GM23338 (cell line): ENCODE data around the gene KCNMA1. TPM values are rescaled to one million over a fixed set of nuclear protein-coding genes. Genes with fewer than 3 reads are reported as not detected.

Source experiments
- ATAC-seq: fragments of 200-7000 bp; cut with Tn5 transposase; 3 replicates; pipeline ENCODE4 v1.9.1; 2020
- DNase-seq: peaks from one replicate; pipeline ENCODE4 v3.0.0-alpha.2; 2015; ENCODE audit warnings: low spot score
- H2AFZ ChIP-seq: fragments of 200-600 bp; sonication (generic); 2 replicates; pipeline ENCODE4 v1.8.0; 2016; ENCODE audit warnings: antibody characterized with exemption, mild to moderate bottlenecking, moderate library complexity
- H3F3A ChIP-seq: fragments of 200-600 bp; sonication (generic); replicated peaks from 2 replicates; pipeline ENCODE4 v1.8.0; 2017; ENCODE audit warnings: antibody characterized with exemption, mixed run types, low read depth
- H3K27ac ChIP-seq: fragments of 200-600 bp; sonication (generic); 2 replicates; pipeline ENCODE4 v1.6.1; 2016; ENCODE audit warnings: low read depth
- H3K27me3 ChIP-seq: fragments of 200-600 bp; sonication (generic); 2 replicates; pipeline ENCODE4 v1.8.0; 2016; ENCODE audit warnings: mild to moderate bottlenecking, mixed run types, moderate library complexity; ENCODE audit not compliant: insufficient read depth
- H3K36me3 ChIP-seq: fragments of 200-600 bp; sonication (generic); 2 replicates; pipeline ENCODE4 v1.8.0; 2016; ENCODE audit warnings: mild to moderate bottlenecking; ENCODE audit not compliant: insufficient read depth
- H3K4me1 ChIP-seq: fragments of 200-600 bp; sonication (generic); 2 replicates; pipeline ENCODE4 v1.8.0; 2016; ENCODE audit warnings: mild to moderate bottlenecking, moderate library complexity; ENCODE audit not compliant: insufficient read depth
- H3K4me2 ChIP-seq: fragments of 200-600 bp; sonication (generic); 2 replicates; pipeline ENCODE4 v1.7.1; 2017; ENCODE audit warnings: mixed run types
- H3K4me3 ChIP-seq: fragments of 200-600 bp; sonication (generic); 2 replicates; pipeline ENCODE4 v1.6.1; 2016; ENCODE audit warnings: mixed run types
- H3K79me2 ChIP-seq: fragments of 200-600 bp; sonication (generic); replicated peaks from 2 replicates; pipeline ENCODE4 v1.8.0; 2017; ENCODE audit warnings: mild to moderate bottlenecking; ENCODE audit not compliant: insufficient read depth
- H3K9me2 ChIP-seq: fragments of 200-600 bp; sonication (generic); 2 replicates; pipeline ENCODE4 v1.8.0; 2017; ENCODE audit not compliant: insufficient read depth
- H4K20me1 ChIP-seq: fragments of 200-600 bp; sonication (generic); replicated peaks from 2 replicates; pipeline ENCODE4 v1.8.0; 2017; ENCODE audit warnings: mild to moderate bottlenecking; ENCODE audit not compliant: insufficient read depth
- H3K27ac Mint-ChIP-seq: 2 replicates; pipeline ENCODE4 v1.8.0; 2020; ENCODE audit warnings: inconsistent platforms, mild to moderate bottlenecking, moderate library complexity, mixed read lengths
- H3K27me3 Mint-ChIP-seq: 3 replicates; pipeline ENCODE4 v1.8.0; 2022; ENCODE audit warnings: low read depth, mild to moderate bottlenecking, moderate library complexity, mixed read lengths, inconsistent platforms; ENCODE audit not compliant: insufficient read depth, poor library complexity
- H3K36me3 Mint-ChIP-seq: 3 replicates; pipeline ENCODE4 v1.8.0; 2021; ENCODE audit warnings: low read depth, mild to moderate bottlenecking, inconsistent platforms, moderate library complexity, mixed read lengths
- H3K4me1 Mint-ChIP-seq: 3 replicates; pipeline ENCODE4 v1.8.0; 2020; ENCODE audit warnings: mild to moderate bottlenecking, inconsistent platforms, mixed read lengths
- H3K4me3 Mint-ChIP-seq: 3 replicates; pipeline ENCODE4 v1.8.0; 2021; ENCODE audit warnings: moderate library complexity, mild to moderate bottlenecking, inconsistent platforms, mixed read lengths
- H3K9me3 Mint-ChIP-seq: 3 replicates; pipeline ENCODE4 v1.8.0; 2020; ENCODE audit warnings: moderate library complexity, mild to moderate bottlenecking, inconsistent platforms, mixed read lengths
- NANOG ChIP-seq: IDR thresholded peaks from 2 replicates; pipeline ENCODE4 v1.6.1; 2016; ENCODE audit warnings: antibody characterized with exemption, borderline replicate concordance
- ZNF114 ChIP-seq: fragments of 250-450 bp; sonication (Bioruptor Pico); IDR thresholded peaks from 2 replicates; pipeline ENCODE4 v1.5.0; 2020; ENCODE audit warnings: mild to moderate bottlenecking, moderate library complexity
- polyA plus RNA-seq: library from polyadenylated mRNA; unstranded; fragments of >200 nt; fragmentation: Nextera tagmentation; extraction: Ambion mirVana; gene quantifications from 2 replicates; pipeline ENCODE4 v1.2.1, GENCODE V29; 2016
- total RNA-seq: library from RNA; depleted of rRNA; stranded (reverse); fragments of >200 nt; shearing (Covaris generic); gene quantifications from 2 replicates; pipeline ENCODE4 v1.2.3, GENCODE V29; 2014
- TF ChIP-seq, protein P1 (sequence below): fragments of 250-450 bp; sonication (Bioruptor Pico); IDR thresholded peaks from 2 replicates; pipeline ENCODE4 v1.5.0; 2020; ENCODE audit warnings: mild to moderate bottlenecking, moderate library complexity
- TF ChIP-seq, protein P2 (sequence below): IDR thresholded peaks from 2 replicates; pipeline ENCODE4 v1.6.1; 2016; ENCODE audit warnings: antibody characterized with exemption
- TF ChIP-seq, protein P3 (sequence below), 2 experiments: fragments of 200-600 bp in 1 of 2; sonication (generic) in 1 of 2; conservative IDR thresholded peaks; 2 replicates each; pipeline versions ENCODE4 v1.5.1 to v1.6.1; 2016 to 2017; ENCODE audit warnings: antibody characterized with exemption in 2 of 2, low read depth in 2 of 2, mild to moderate bottlenecking in 2 of 2, moderate library complexity in 1 of 2

The KCNMA1 gene
- total and polyA plus RNA-seq, 2 experiments from 2014 or later: 8.2 to 9.0 TPM

DNA sequence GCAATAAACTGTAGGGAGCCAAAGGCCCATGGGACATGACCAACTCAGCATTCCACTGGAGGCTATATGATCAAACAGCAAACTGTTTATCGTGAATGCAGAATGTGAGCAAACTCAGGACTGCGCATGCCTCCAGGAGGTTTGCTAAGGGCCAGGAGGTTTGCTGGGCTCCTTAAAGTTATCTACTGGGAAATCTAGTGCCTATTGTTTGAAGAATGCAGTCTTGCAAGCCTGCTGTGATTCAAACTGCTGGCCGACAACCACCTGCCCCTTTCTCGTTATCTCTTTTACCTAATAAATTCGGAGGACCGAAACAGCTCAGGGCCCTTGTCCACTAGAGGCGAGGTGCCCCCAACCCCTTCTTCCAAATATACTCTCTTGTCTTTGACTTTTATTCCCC lies 404.1 kb downstream of the KCNMA1 start (continued):
- TF ChIP-seq, protein P1, sequence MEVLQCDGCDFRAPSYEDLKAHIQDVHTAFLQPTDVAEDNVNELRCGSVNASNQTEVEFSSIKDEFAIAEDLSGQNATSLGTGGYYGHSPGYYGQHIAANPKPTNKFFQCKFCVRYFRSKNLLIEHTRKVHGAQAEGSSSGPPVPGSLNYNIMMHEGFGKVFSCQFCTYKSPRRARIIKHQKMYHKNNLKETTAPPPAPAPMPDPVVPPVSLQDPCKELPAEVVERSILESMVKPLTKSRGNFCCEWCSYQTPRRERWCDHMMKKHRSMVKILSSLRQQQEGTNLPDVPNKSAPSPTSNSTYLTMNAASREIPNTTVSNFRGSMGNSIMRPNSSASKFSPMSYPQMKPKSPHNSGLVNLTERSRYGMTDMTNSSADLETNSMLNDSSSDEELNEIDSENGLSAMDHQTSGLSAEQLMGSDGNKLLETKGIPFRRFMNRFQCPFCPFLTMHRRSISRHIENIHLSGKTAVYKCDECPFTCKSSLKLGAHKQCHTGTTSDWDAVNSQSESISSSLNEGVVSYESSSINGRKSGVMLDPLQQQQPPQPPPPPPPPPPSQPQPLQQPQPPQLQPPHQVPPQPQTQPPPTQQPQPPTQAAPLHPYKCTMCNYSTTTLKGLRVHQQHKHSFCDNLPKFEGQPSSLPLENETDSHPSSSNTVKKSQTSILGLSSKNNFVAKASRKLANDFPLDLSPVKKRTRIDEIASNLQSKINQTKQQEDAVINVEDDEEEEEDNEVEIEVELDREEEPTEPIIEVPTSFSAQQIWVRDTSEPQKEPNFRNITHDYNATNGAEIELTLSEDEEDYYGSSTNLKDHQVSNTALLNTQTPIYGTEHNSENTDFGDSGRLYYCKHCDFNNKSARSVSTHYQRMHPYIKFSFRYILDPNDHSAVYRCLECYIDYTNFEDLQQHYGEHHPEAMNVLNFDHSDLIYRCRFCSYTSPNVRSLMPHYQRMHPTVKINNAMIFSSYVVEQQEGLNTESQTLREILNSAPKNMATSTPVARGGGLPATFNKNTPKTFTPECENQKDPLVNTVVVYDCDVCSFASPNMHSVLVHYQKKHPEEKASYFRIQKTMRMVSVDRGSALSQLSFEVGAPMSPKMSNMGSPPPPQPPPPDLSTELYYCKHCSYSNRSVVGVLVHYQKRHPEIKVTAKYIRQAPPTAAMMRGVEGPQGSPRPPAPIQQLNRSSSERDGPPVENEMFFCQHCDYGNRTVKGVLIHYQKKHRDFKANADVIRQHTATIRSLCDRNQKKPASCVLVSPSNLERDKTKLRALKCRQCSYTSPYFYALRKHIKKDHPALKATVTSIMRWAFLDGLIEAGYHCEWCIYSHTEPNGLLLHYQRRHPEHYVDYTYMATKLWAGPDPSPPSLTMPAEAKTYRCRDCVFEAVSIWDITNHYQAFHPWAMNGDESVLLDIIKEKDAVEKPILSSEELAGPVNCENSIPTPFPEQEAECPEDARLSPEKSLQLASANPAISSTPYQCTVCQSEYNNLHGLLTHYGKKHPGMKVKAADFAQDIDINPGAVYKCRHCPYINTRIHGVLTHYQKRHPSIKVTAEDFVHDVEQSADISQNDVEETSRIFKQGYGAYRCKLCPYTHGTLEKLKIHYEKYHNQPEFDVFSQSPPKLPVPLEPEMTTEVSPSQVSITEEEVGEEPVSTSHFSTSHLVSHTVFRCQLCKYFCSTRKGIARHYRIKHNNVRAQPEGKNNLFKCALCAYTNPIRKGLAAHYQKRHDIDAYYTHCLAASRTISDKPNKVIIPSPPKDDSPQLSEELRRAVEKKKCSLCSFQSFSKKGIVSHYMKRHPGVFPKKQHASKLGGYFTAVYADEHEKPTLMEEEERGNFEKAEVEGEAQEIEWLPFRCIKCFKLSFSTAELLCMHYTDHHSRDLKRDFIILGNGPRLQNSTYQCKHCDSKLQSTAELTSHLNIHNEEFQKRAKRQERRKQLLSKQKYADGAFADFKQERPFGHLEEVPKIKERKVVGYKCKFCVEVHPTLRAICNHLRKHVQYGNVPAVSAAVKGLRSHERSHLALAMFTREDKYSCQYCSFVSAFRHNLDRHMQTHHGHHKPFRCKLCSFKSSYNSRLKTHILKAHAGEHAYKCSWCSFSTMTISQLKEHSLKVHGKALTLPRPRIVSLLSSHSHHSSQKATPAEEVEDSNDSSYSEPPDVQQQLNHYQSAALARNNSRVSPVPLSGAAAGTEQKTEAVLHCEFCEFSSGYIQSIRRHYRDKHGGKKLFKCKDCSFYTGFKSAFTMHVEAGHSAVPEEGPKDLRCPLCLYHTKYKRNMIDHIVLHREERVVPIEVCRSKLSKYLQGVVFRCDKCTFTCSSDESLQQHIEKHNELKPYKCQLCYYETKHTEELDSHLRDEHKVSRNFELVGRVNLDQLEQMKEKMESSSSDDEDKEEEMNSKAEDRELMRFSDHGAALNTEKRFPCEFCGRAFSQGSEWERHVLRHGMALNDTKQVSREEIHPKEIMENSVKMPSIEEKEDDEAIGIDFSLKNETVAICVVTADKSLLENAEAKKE (CRISPR knock-in tag): no peak
- TF ChIP-seq, protein P2, sequence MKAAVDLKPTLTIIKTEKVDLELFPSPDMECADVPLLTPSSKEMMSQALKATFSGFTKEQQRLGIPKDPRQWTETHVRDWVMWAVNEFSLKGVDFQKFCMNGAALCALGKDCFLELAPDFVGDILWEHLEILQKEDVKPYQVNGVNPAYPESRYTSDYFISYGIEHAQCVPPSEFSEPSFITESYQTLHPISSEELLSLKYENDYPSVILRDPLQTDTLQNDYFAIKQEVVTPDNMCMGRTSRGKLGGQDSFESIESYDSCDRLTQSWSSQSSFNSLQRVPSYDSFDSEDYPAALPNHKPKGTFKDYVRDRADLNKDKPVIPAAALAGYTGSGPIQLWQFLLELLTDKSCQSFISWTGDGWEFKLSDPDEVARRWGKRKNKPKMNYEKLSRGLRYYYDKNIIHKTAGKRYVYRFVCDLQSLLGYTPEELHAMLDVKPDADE: no peak
- TF ChIP-seq ZNF114 (CRISPR knock-in tag): no peak

DNA sequence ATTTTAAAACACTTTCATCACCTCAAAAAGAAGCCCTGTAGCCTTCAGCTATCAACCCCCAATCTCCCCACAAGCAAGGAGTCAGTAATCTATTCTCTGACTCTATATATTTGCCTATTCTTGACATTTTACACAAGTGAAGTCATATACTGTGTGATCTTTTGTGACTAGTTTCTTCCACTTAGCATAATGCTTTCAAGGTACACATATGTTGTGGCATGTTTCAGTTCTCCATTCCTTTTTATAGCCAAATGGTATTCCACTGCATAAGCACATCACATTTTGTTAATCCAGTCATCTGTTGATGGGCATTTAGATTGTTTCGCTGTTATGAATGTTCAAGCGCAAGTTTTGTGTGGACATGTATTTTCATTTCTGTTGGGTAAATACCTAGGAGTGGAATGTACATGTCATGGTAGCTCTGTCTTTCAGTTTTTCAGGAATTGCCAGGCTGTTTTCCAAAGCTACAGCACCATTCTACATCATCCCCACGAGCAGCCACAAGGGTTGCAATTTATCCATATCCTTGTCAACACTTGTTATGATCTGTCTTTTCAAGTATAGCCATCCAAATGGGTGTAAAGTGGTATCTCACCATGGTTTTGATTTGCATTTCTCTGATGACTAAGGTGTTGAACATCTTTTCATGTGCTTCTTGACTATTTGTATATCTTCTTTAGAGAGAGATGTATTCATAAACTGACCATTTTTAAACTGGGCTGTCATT lies 405.6 kb downstream of the KCNMA1 start:
- H3K27ac ChIP-seq: no peak overlapping the region
- no peaks in the 10 kb centered on the region for H3K4me1 ChIP-seq
- H3K9me3 Mint-ChIP-seq: peaks cover 4% of the 10 kb centered on the region
- H3K4me3 ChIP-seq: no peak overlapping the region
- H2AFZ ChIP-seq: no peak overlapping the region
- H3K4me1 Mint-ChIP-seq: no peaks in the 10 kb centered on the region
- ATAC-seq (no peak), DNase-seq (no peak)
- H3K27ac Mint-ChIP-seq: no peak overlapping the region
- H3K4me3 Mint-ChIP-seq: no peak overlapping the region
- H3K9me2 ChIP-seq: no peaks in the 10 kb centered on the region
- H3K4me2 ChIP-seq: no peak overlapping the region
- H3F3A ChIP-seq: no peaks in the 10 kb centered on the region
- H3K27me3 ChIP-seq: no peaks in the 10 kb centered on the region
- H3K36me3 Mint-ChIP-seq: no peaks in the 10 kb centered on the region
- no peaks in the 10 kb centered on the region for H3K79me2 ChIP-seq
- no peaks in the 10 kb centered on the region for H4K20me1 ChIP-seq
- no peaks in the 10 kb centered on the region for H3K27me3 Mint-ChIP-seq
- H3K36me3 ChIP-seq: no peaks in the 10 kb centered on the region
- no peak for TF ChIP-seq NANOG
- TF ChIP-seq, protein P1 (CRISPR knock-in tag): no peak
- TF ChIP-seq, protein P3, sequence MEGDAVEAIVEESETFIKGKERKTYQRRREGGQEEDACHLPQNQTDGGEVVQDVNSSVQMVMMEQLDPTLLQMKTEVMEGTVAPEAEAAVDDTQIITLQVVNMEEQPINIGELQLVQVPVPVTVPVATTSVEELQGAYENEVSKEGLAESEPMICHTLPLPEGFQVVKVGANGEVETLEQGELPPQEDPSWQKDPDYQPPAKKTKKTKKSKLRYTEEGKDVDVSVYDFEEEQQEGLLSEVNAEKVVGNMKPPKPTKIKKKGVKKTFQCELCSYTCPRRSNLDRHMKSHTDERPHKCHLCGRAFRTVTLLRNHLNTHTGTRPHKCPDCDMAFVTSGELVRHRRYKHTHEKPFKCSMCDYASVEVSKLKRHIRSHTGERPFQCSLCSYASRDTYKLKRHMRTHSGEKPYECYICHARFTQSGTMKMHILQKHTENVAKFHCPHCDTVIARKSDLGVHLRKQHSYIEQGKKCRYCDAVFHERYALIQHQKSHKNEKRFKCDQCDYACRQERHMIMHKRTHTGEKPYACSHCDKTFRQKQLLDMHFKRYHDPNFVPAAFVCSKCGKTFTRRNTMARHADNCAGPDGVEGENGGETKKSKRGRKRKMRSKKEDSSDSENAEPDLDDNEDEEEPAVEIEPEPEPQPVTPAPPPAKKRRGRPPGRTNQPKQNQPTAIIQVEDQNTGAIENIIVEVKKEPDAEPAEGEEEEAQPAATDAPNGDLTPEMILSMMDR (conservative IDR thresholded peaks at IDR 0.05; ENCODE audit: low read depth in 2 of 2): no peak
